ENCODE measurements around the gene MFAP3.

The MFAP3 gene

GRCh38 chr5:154092356-154093141 lies 53.8 kb downstream of the MFAP3 start:
- DNase-seq (ENCODE audit: low spot score) = no peak

- no peak for DNase-seq (ENCODE audit: low spot score)
Measured at GRCh38 chr5:154093142-154093532, 54.4 kb downstream of the MFAP3 start.

GRCh38 chr5:154095904-154096303 lies 57.1 kb downstream of the MFAP3 start:
- DNase-seq (ENCODE audit: low spot score) = no peak

- no peak for DNase-seq (ENCODE audit: low spot score)
Measured at GRCh38 chr5:154097031-154097430, 58.3 kb downstream of the MFAP3 start.

GRCh38 chr5:154098465-154098864 lies 59.7 kb downstream of the MFAP3 start:
- DNase-seq (ENCODE audit: low spot score) = no peak

- DNase-seq (ENCODE audit: low spot score) = no peak
Measured at GRCh38 chr5:154101184-154101583, 62.4 kb downstream of the MFAP3 start.

GRCh38 chr5:154103233-154103632 lies 64.5 kb downstream of the MFAP3 start:
- DNase-seq (ENCODE audit: low spot score) = no peak

Measured in left forelimb (tissue), 1 donor.